ENCODE measurements around the gene FOXK2. TPM values are rescaled to one million over a fixed set of nuclear protein-coding genes. Genes with fewer than 3 reads are reported as not detected.

Gene FOXK2
- total RNA-seq, 2 experiments from 2014 or later, result 49.3 to 60.8 TPM

GRCh38 chr17:82588266-82589175 lies 69.0 kb downstream of the FOXK2 start:
- H3K36me3 Mint-ChIP-seq, result peaks cover 25% of the 10 kb centered on the region
- ChIA-PET CTCF (no interaction called here), POLR2A (interaction anchor here (0.6 kb wide), 1 partner anchor 53 kb away, joined by 3 read pairs; no protein-coding TSS in a partner anchor)

GRCh38 chr17:82589851-82590180 lies 70.3 kb downstream of the FOXK2 start:
- no peak overlapping the region for H3K4me3 Mint-ChIP-seq
- H3K27me3 Mint-ChIP-seq, result no peaks in the 10 kb centered on the region
- intact Hi-C loops (cut with micrococcal nuclease), result no loop called here
- H3K27ac Mint-ChIP-seq, result no peak overlapping the region
- H3K36me3 Mint-ChIP-seq, result peaks cover 26% of the 10 kb centered on the region
- no peak for DNase-seq
- CTCF ChIA-PET, result no interaction called here
- H3K9me3 Mint-ChIP-seq, result no peaks in the 10 kb centered on the region
- POLR2A ChIA-PET, result no interaction called here
- H3K4me1 Mint-ChIP-seq (ENCODE audit: low read depth), result peaks cover 34% of the 10 kb centered on the region

More at GRCh38 chr17:82588266-82589175, 69.0 kb downstream of the FOXK2 start:
- no peak for DNase-seq
- no peak overlapping the region for H3K4me3 Mint-ChIP-seq
- H3K9me3 Mint-ChIP-seq, result no peaks in the 10 kb centered on the region
- H3K4me1 Mint-ChIP-seq (ENCODE audit: low read depth), result peaks cover 24% of the 10 kb centered on the region
- no peak overlapping the region for H3K27ac Mint-ChIP-seq
- H3K27me3 Mint-ChIP-seq, result no peaks in the 10 kb centered on the region
- intact Hi-C loops (cut with micrococcal nuclease), result no loop called here

- Mint-ChIP-seq H3K36me3 (peaks cover 25% of the 10 kb centered on the region), H3K9me3 (no peaks in the 10 kb centered on the region), H3K4me3 (no peak overlapping the region), H3K4me1 (ENCODE audit: low read depth) (peaks cover 36% of the 10 kb centered on the region), H3K27me3 (no peaks in the 10 kb centered on the region), H3K27ac (no peak overlapping the region)
- ChIA-PET CTCF (no interaction called here), POLR2A (no interaction called here)
- intact Hi-C loops (cut with micrococcal nuclease), result no loop called here
- DNase-seq, result no peak
Observed at GRCh38 chr17:82590216-82590615, 70.7 kb downstream of the FOXK2 start.

- H3K36me3 Mint-ChIP-seq, result peaks cover 21% of the 10 kb centered on the region
- POLR2A ChIA-PET, result no interaction called here
- H3K27ac Mint-ChIP-seq, result peak overlapping the region; percentile 49
- no peaks in the 10 kb centered on the region for H3K27me3 Mint-ChIP-seq
- CTCF ChIA-PET, result no interaction called here
- H3K4me3 Mint-ChIP-seq, result no peak overlapping the region
- DNase-seq, result no peak
- peaks cover 34% of the 10 kb centered on the region for H3K4me1 Mint-ChIP-seq (ENCODE audit: low read depth)
- intact Hi-C loops (cut with micrococcal nuclease), result no loop called here
- no peaks in the 10 kb centered on the region for H3K9me3 Mint-ChIP-seq
Observed at GRCh38 chr17:82590881-82591539, 71.5 kb downstream of the FOXK2 start.

- ChIA-PET CTCF (no interaction called here), POLR2A (no interaction called here)
- intact Hi-C loops (cut with micrococcal nuclease), result no loop called here
Observed at GRCh38 chr17:82592289-82592766, 72.8 kb downstream of the FOXK2 start.

GRCh38 chr17:82592767-82593589 lies 73.4 kb downstream of the FOXK2 start:
- intact Hi-C loops (cut with micrococcal nuclease), result no loop called here
- Mint-ChIP-seq H3K4me3 (peak overlapping the region; percentile 62), H3K4me1 (ENCODE audit: low read depth) (peaks cover 28% of the 10 kb centered on the region), H3K9me3 (no peaks in the 10 kb centered on the region), H3K27ac (peak overlapping the region; percentile 49), H3K27me3 (no peaks in the 10 kb centered on the region), H3K36me3 (peaks cover 14% of the 10 kb centered on the region)
- peak; percentile 72 for DNase-seq
- CTCF ChIA-PET, result no interaction called here
- POLR2A ChIA-PET, result no interaction called here

More at GRCh38 chr17:82592289-82592766, 72.8 kb downstream of the FOXK2 start:
- peak overlapping the region; percentile 49 for H3K27ac Mint-ChIP-seq
- no peak overlapping the region for H3K4me3 Mint-ChIP-seq
- no peaks in the 10 kb centered on the region for H3K27me3 Mint-ChIP-seq
- peaks cover 15% of the 10 kb centered on the region for H3K36me3 Mint-ChIP-seq
- no peak for DNase-seq
- H3K4me1 Mint-ChIP-seq (ENCODE audit: low read depth), result peaks cover 28% of the 10 kb centered on the region
- no peaks in the 10 kb centered on the region for H3K9me3 Mint-ChIP-seq

- intact Hi-C loops (cut with micrococcal nuclease), result no loop called here
- POLR2A ChIA-PET, result no interaction called here
Observed at GRCh38 chr17:82593590-82594087, 74.1 kb downstream of the FOXK2 start.

GRCh38 chr17:82594571-82594970 lies 75.0 kb downstream of the FOXK2 start:
- Mint-ChIP-seq H3K36me3 (peaks cover 14% of the 10 kb centered on the region), H3K27ac (peak overlapping the region; percentile 23), H3K27me3 (no peaks in the 10 kb centered on the region), H3K9me3 (no peaks in the 10 kb centered on the region), H3K4me1 (ENCODE audit: low read depth) (peaks cover 28% of the 10 kb centered on the region), H3K4me3 (no peak overlapping the region)
- ChIA-PET CTCF (no interaction called here), POLR2A (no interaction called here)
- DNase-seq, result no peak
- intact Hi-C loops (cut with micrococcal nuclease), result no loop called here

More at GRCh38 chr17:82593590-82594087, 74.1 kb downstream of the FOXK2 start:
- Mint-ChIP-seq H3K4me1 (ENCODE audit: low read depth) (peaks cover 28% of the 10 kb centered on the region), H3K36me3 (peaks cover 14% of the 10 kb centered on the region), H3K9me3 (no peaks in the 10 kb centered on the region), H3K27ac (peak overlapping the region; percentile 67), H3K27me3 (no peaks in the 10 kb centered on the region), H3K4me3 (peak overlapping the region; percentile 62)
- no peak for DNase-seq
- CTCF ChIA-PET, result no interaction called here

GRCh38 chr17:82595893-82596292 lies 76.4 kb downstream of the FOXK2 start:
- Mint-ChIP-seq H3K27me3 (no peaks in the 10 kb centered on the region), H3K4me1 (ENCODE audit: low read depth) (peaks cover 28% of the 10 kb centered on the region), H3K36me3 (peaks cover 15% of the 10 kb centered on the region), H3K4me3 (no peak overlapping the region), H3K27ac (no peak overlapping the region), H3K9me3 (no peaks in the 10 kb centered on the region)
- ChIA-PET POLR2A (no interaction called here), CTCF (no interaction called here)
- no peak for DNase-seq
- intact Hi-C loops (cut with micrococcal nuclease), result no loop called here

GRCh38 chr17:82596296-82596695 lies 76.8 kb downstream of the FOXK2 start:
- no peak overlapping the region for H3K27ac Mint-ChIP-seq
- POLR2A ChIA-PET, result no interaction called here
- peaks cover 19% of the 10 kb centered on the region for H3K36me3 Mint-ChIP-seq
- H3K4me3 Mint-ChIP-seq, result no peak overlapping the region
- DNase-seq, result no peak
- intact Hi-C loops (cut with micrococcal nuclease), result no loop called here
- H3K4me1 Mint-ChIP-seq (ENCODE audit: low read depth), result peaks cover 28% of the 10 kb centered on the region
- H3K9me3 Mint-ChIP-seq, result no peaks in the 10 kb centered on the region
- CTCF ChIA-PET, result no interaction called here
- no peaks in the 10 kb centered on the region for H3K27me3 Mint-ChIP-seq

GRCh38 chr17:82596837-82597672 lies 77.5 kb downstream of the FOXK2 start:
- DNase-seq, result no peak
- H3K27me3 Mint-ChIP-seq, result no peaks in the 10 kb centered on the region
- H3K27ac Mint-ChIP-seq, result no peak overlapping the region
- CTCF ChIA-PET, result no interaction called here
- peaks cover 24% of the 10 kb centered on the region for H3K4me1 Mint-ChIP-seq (ENCODE audit: low read depth)
- H3K9me3 Mint-ChIP-seq, result no peaks in the 10 kb centered on the region
- H3K4me3 Mint-ChIP-seq, result no peak overlapping the region
- intact Hi-C loops (cut with micrococcal nuclease), result no loop called here
- H3K36me3 Mint-ChIP-seq, result peaks cover 26% of the 10 kb centered on the region
- POLR2A ChIA-PET, result no interaction called here

Measured in activated CD4-positive, alpha-beta memory T cell treated with anti-CD3 and anti-CD28 coated beads for 36 hours (primary cell).